ENCODE results near the gene SPOCK1.

- TF ChIP-seq CTCF (IDR thresholded peaks at IDR 0.05) (no peak), POLR2AphosphoS5 (IDR thresholded peaks at IDR 0.05) (no peak)
These were observed 32.2 kb downstream of the SPOCK1 start for GRCh38 chr5:137466889-137467288.
